ENCODE measurements around the gene CR2. TPM values are rescaled to one million over a fixed set of nuclear protein-coding genes. Genes with fewer than 3 reads are reported as not detected.

Gene CR2
- total RNA-seq, result 0.12 TPM
- long read RNA-seq, result 0 reads

- Histone ChIP-seq H3K27ac (no peak within 1 kb of the TSS), H3K4me1 (peaks cover 9% of the 10 kb centered on the region), H3K4me3 (peak within 1 kb of the TSS; percentile 45), H3K36me3 (no peaks in the 10 kb centered on the region), H3K9me3 (no peaks in the 10 kb centered on the region), H3K27me3 (peaks cover 40% of the 10 kb centered on the region)
- peak; percentile 93 for ATAC-seq
- peak; percentile 74 for DNase-seq
- peak; percentile 27 for TF ChIP-seq CTCF (IDR thresholded peaks at IDR 0.05)
- intact Hi-C loops (cut with DNase I), result no loop called here
Measured at GRCh38 chr1:207454046-207454964, at the start of gene CR2. Gene CR2, plus strand, starts transcription at chr1:207454328. Its CDS starts 91 bp downstream, at chr1:207454419.

- Histone ChIP-seq H3K27me3 (peaks cover 6% of the 10 kb centered on the region), H3K4me3 (no peak overlapping the region), H3K4me1 (no peaks in the 10 kb centered on the region), H3K9me3 (no peaks in the 10 kb centered on the region), H3K27ac (no peak overlapping the region), H3K36me3 (no peaks in the 10 kb centered on the region)
- DNase-seq (no peak), ATAC-seq (peak; percentile 93)
- intact Hi-C loops (cut with DNase I), result loop anchor here (10.0 kb wide), 1 partner anchor 320 kb away; the partner anchor contains the start of gene C4BPB
- TF ChIP-seq CTCF (IDR thresholded peaks at IDR 0.05), result peak; percentile 78
Measured at GRCh38 chr1:207404849-207405525, 49.1 kb upstream of the CR2 start.

- TF ChIP-seq CTCF (IDR thresholded peaks at IDR 0.05), result no peak
- Histone ChIP-seq H3K9me3 (no peaks in the 10 kb centered on the region), H3K27me3 (peaks cover 6% of the 10 kb centered on the region), H3K4me1 (no peaks in the 10 kb centered on the region), H3K27ac (no peak overlapping the region), H3K36me3 (no peaks in the 10 kb centered on the region), H3K4me3 (no peak overlapping the region)
- ATAC-seq (no peak), DNase-seq (no peak)
- intact Hi-C loops (cut with DNase I), result loop anchor here (10.0 kb wide), 1 partner anchor 321 kb away; the partner anchor contains the start of gene C4BPB
Measured at GRCh38 chr1:207405814-207406213, 48.3 kb upstream of the CR2 start.

GRCh38 chr1:207407655-207408260 is 46.4 kb upstream of the CR2 start:
- TF ChIP-seq CTCF (IDR thresholded peaks at IDR 0.05), result no peak
- DNase-seq, result no peak
- H3K4me1 ChIP-seq, result no peaks in the 10 kb centered on the region
- no peaks in the 10 kb centered on the region for H3K36me3 ChIP-seq
- ATAC-seq, result peak; percentile 59
- intact Hi-C loops (cut with DNase I), result loop anchor here (10.0 kb wide), 1 partner anchor 323 kb away; the partner anchor contains the start of gene C4BPB
- H3K9me3 ChIP-seq, result no peaks in the 10 kb centered on the region
- H3K4me3 ChIP-seq, result no peak overlapping the region
- no peak overlapping the region for H3K27ac ChIP-seq
- peaks cover 6% of the 10 kb centered on the region for H3K27me3 ChIP-seq

GRCh38 chr1:207412845-207413244 is 41.3 kb upstream of the CR2 start:
- intact Hi-C loops (cut with DNase I), result no loop called here
- no peak for ATAC-seq

More at GRCh38 chr1:207412845-207413244, 41.3 kb upstream of the CR2 start:
- peaks cover 6% of the 10 kb centered on the region for H3K27me3 ChIP-seq
- no peak overlapping the region for H3K27ac ChIP-seq
- H3K9me3 ChIP-seq, result no peaks in the 10 kb centered on the region
- no peak overlapping the region for H3K4me3 ChIP-seq
- DNase-seq, result no peak
- no peaks in the 10 kb centered on the region for H3K36me3 ChIP-seq
- no peak for TF ChIP-seq CTCF (IDR thresholded peaks at IDR 0.05)
- no peaks in the 10 kb centered on the region for H3K4me1 ChIP-seq

All from upper lobe of right lung (tissue), 1 donor.